Endothelial cell of umbilical vein (primary cell): Measurements from ENCODE around the gene IL16. TPM values are rescaled to one million over a fixed set of nuclear protein-coding genes. Genes with fewer than 3 reads are reported as not detected.
A peak's percentile ranks its signal among the peaks of the same experiment; 100 is the strongest.

Source experiments
- BruUV-seq: library from RNA; stranded (reverse); fragments of 400-500 nt; replicated peaks from 2 replicates; lab custom pipeline; 2021; lab: Mats Ljungman, UMichigan
- CTCF ChIA-PET: fragments of 300-600, 350-600 bp; sonication (Branson Sonifier 250); formaldehyde crosslinking; loops from one replicate; lab custom pipeline; 2021; ENCODE audit warnings: antibody characterized with exemption, inconsistent platforms; lab: Charles Lee
- POLR2A ChIA-PET: fragments of 300-600, 350-600 bp; sonication (Branson Sonifier 250); formaldehyde crosslinking; loops from one replicate; lab custom pipeline; 2021; ENCODE audit warnings: antibody characterized with exemption, inconsistent platforms; lab: Charles Lee
- DNase-seq: peaks from one replicate; pipeline ENCODE4 v3.0.0-alpha.2; 2011; ENCODE audit warnings: low read depth, low spot score
- FAIRE-seq: peaks from 2 replicates; lab custom pipeline; 2011; peaks lifted over from hg19 to GRCh38; lab: Jason Lieb, UNC
- H2AFZ ChIP-seq: 2 replicates; pipeline ENCODE4 v1.6.0; 2012; ENCODE audit warnings: low read depth, low read length, control low read depth, inconsistent platforms
- H3K27ac ChIP-seq: 2 replicates; pipeline ENCODE4 v1.5.1; 2011; ENCODE audit warnings: low read depth, mild to moderate bottlenecking, control low read depth, low read length, moderate library complexity; ENCODE audit not compliant: insufficient read depth
- H3K27me3 ChIP-seq, 2 experiments: 2 replicates each; pipeline versions ENCODE4 v1.6.0 to v1.6.1; 2011; ENCODE audit warnings: low read length in 2 of 2, mixed read lengths in 1 of 2; ENCODE audit not compliant: control insufficient read depth in 2 of 2, insufficient read depth in 2 of 2
- H3K36me3 ChIP-seq, 2 experiments: 2 replicates in 1 of 2; 3 replicates in 1 of 2; pipeline ENCODE4 v1.5.1; 2011; ENCODE audit warnings: low read length in 2 of 2, mild to moderate bottlenecking in 1 of 2, moderate library complexity in 1 of 2; ENCODE audit not compliant: control insufficient read depth in 2 of 2, insufficient read depth in 2 of 2; ENCODE audit errors: extremely low read depth in 1 of 2
- H3K4me1 ChIP-seq: 3 replicates; pipeline ENCODE4 v1.5.1; 2011; ENCODE audit warnings: mild to moderate bottlenecking, low read length; ENCODE audit not compliant: control insufficient read depth, insufficient read depth; ENCODE audit errors: extremely low read depth
- H3K4me2 ChIP-seq: 2 replicates; pipeline ENCODE4 v1.6.1; 2011; ENCODE audit warnings: low read length, control low read depth, mixed read lengths; ENCODE audit not compliant: insufficient read depth
- H3K4me3 ChIP-seq, 3 experiments: fragments of 200-600 bp in 1 of 3; sonication (generic), shearing (Covaris generic) in 1 of 3; replicated peaks in 1 of 3; 2 replicates each; pipeline ENCODE4 v1.5.1; 2011 to 2016; ENCODE audit warnings: control low read depth in 3 of 3, low read length in 3 of 3, mild to moderate bottlenecking in 2 of 3, inconsistent platforms in 1 of 3, low read depth in 1 of 3, moderate library complexity in 1 of 3; ENCODE audit not compliant: insufficient read depth in 1 of 3
- H3K79me2 ChIP-seq: 2 replicates; pipeline ENCODE4 v1.6.0; 2012; ENCODE audit warnings: low read length, inconsistent platforms; ENCODE audit not compliant: control insufficient read depth, insufficient read depth
- H3K9ac ChIP-seq: replicated peaks from 2 replicates; pipeline ENCODE3; 2011; ENCODE audit warnings: low read length, control low read depth; ENCODE audit not compliant: insufficient read depth; ENCODE audit errors: extremely low read depth
- H3K9me1 ChIP-seq: replicated peaks from 3 replicates; pipeline ENCODE4 v1.6.0; 2011; ENCODE audit warnings: mild to moderate bottlenecking, low read length; ENCODE audit not compliant: control insufficient read depth, insufficient read depth; ENCODE audit errors: extremely low read depth
- H3K9me3 ChIP-seq: replicated peaks from 2 replicates; pipeline ENCODE4 v1.5.1; 2012; ENCODE audit warnings: low read length, inconsistent platforms; ENCODE audit not compliant: control insufficient read depth, insufficient read depth
- H4K20me1 ChIP-seq: replicated peaks from 2 replicates; pipeline ENCODE3; 2011; ENCODE audit warnings: mild to moderate bottlenecking, low read length; ENCODE audit not compliant: control insufficient read depth, insufficient read depth; ENCODE audit errors: extremely low read depth
- JUN ChIP-seq: IDR thresholded peaks from 2 replicates; pipeline ENCODE4 v1.6.1; 2011; ENCODE audit warnings: borderline replicate concordance, low read depth; ENCODE audit not compliant: insufficient read length, insufficient read depth
- MYC ChIP-seq: IDR thresholded peaks from one replicate; pipeline ENCODE4 v1.6.1; 2011; ENCODE audit warnings: mild to moderate bottlenecking, low read depth, low read length
- dilution Hi-C: fragments of 300-500 bp; cut with MboI; formaldehyde crosslinking; loops from one replicate; pipeline ENCODE4 v1.15.0; 2019; ENCODE audit warnings: low sequenced_read_pairs; ENCODE audit not compliant: extremely low pct_ligation_motif_present
- intact Hi-C: fragments of 100-400 bp; cut with micrococcal nuclease; formaldehyde crosslinking; loops from one replicate; pipeline ENCODE4 v1.10.0; 2022
- polyA plus RNA-seq, 4 experiments: library from polyadenylated mRNA; depleted of rRNA in 3 of 4; stranded (reverse) in 3 of 4; unstranded in 1 of 4; fragments of >200 nt; gene quantifications; 2 replicates each; pipeline versions ENCODE4 v1.2.1 to v1.2.3, GENCODE V29; 2011 to 2012; ENCODE audit warnings: missing spikeins in 1 of 4
- total RNA-seq: library from RNA; stranded (reverse); gene quantifications from 2 replicates; pipeline ENCODE4 v1.2.3, GENCODE V29; 2021
- TF ChIP-seq, protein P1 (sequence below): IDR thresholded peaks from 2 replicates; pipeline ENCODE4 v1.6.1; 2011; ENCODE audit not compliant: insufficient read depth, insufficient read length
- TF ChIP-seq, protein P2 (sequence below), 2 donors: IDR thresholded peaks; 1 replicate in 1 of 2; 2 replicates in 1 of 2; pipeline ENCODE4 v1.5.1; 2011; ENCODE audit warnings: low read length in 2 of 2, mild to moderate bottlenecking in 2 of 2, moderate library complexity in 2 of 2, control low read depth in 1 of 2, inconsistent platforms in 1 of 2, low read depth in 1 of 2; ENCODE audit not compliant: insufficient read depth in 1 of 2; ENCODE audit errors: extremely low read depth in 1 of 2

Gene IL16
- total and polyA plus RNA-seq, 2 donors (not counting 3 experiments of a cell fraction or from before 2014, with no cell fraction given), result 0.29 to 2.1 TPM

DNA sequence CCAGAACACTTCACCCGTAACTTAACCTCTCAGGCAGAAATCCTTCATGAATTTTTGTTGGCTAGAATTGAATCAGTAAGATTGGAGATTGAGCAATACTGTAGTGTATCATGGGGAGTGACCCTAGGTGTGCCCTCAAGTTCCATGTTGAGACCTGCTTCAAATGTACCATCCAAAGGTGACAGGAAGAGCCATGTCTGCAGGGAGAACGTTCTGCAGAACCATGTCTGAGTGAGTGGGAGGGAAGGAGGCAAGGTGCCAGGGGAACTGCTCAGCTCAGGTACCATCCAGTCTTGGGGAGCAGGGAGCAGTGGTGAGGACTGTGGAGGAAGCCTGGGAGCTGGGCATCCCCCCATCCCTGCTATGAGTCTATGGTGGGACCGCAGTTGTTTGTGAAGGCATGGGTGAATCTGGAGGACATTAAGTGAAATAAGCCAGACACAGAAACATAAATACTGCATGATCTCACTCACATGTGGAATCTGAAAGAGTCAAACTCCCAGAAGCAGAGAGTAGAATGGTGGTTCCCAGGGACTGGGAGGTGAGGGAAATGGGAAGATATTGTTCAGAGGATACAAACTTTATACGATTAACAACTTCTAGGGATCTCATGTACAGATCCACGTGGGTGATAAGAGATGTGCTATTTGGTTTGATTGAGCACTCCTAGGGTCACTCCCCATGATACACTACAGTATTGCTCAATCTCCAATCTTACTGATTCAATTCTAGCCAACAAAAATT lies 39.3 kb upstream of the IL16 start:
- no peak overlapping the region for H3K4me2 ChIP-seq

More for the DNA sequence above, 39.3 kb upstream of the IL16 start:
- Histone ChIP-seq H3K9ac (no peak overlapping the region), H3K4me1 (no peaks in the 10 kb centered on the region), H3K27ac (no peak overlapping the region), H3K9me1 (no peaks in the 10 kb centered on the region), H4K20me1 (no peaks in the 10 kb centered on the region), H3K9me3 (no peaks in the 10 kb centered on the region), H3K4me3 (no peak overlapping the region), H3K79me2 (no peaks in the 10 kb centered on the region), H3K36me3 (no peaks in the 10 kb centered on the region), H3K27me3 (peaks cover 0 to 2% of the 10 kb centered on the region in 2 experiments), H2AFZ (no peak overlapping the region)
- TF ChIP-seq, protein P1, sequence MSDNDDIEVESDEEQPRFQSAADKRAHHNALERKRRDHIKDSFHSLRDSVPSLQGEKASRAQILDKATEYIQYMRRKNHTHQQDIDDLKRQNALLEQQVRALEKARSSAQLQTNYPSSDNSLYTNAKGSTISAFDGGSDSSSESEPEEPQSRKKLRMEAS, result no peak
- TF ChIP-seq MYC, result no peak
- TF ChIP-seq, protein P2, sequence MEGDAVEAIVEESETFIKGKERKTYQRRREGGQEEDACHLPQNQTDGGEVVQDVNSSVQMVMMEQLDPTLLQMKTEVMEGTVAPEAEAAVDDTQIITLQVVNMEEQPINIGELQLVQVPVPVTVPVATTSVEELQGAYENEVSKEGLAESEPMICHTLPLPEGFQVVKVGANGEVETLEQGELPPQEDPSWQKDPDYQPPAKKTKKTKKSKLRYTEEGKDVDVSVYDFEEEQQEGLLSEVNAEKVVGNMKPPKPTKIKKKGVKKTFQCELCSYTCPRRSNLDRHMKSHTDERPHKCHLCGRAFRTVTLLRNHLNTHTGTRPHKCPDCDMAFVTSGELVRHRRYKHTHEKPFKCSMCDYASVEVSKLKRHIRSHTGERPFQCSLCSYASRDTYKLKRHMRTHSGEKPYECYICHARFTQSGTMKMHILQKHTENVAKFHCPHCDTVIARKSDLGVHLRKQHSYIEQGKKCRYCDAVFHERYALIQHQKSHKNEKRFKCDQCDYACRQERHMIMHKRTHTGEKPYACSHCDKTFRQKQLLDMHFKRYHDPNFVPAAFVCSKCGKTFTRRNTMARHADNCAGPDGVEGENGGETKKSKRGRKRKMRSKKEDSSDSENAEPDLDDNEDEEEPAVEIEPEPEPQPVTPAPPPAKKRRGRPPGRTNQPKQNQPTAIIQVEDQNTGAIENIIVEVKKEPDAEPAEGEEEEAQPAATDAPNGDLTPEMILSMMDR (IDR thresholded peaks at IDR 0.05; ENCODE audit: extremely low read depth in 1 of 2, insufficient read depth in 1 of 2, low read depth in 1 of 2, low read length in 2 of 2), result no peak
- no peak for TF ChIP-seq JUN
- no peak for DNase-seq
- dilution Hi-C loops (no loop called here), intact Hi-C loops (no loop called here)
- POLR2A ChIA-PET, result no interaction called here
- no TSS peak for BruUV-seq
- FAIRE-seq, result peak; percentile 15
- CTCF ChIA-PET, result interaction anchor here (10.3 kb wide), 1 partner anchor 109 kb away, joined by 472 read pairs; no protein-coding TSS in a partner anchor
